ENCODE measurements around the gene FOXP1. TPM values are rescaled to one million over a fixed set of nuclear protein-coding genes. Genes with fewer than 3 reads are reported as not detected.

Gene FOXP1
- total and polyA plus RNA-seq, 2 of the 13 experiments (the other 11 are each of a cell fraction or from before 2014, with no cell fraction given): 40.4 to 59.0 TPM

- TF ChIP-seq DPF2 (CRISPR knock-in tag; IDR thresholded peaks at IDR 0.05; ENCODE audit: borderline replicate concordance, low read depth) (no peak), ZNF253 (CRISPR knock-in tag; IDR thresholded peaks at IDR 0.05; ENCODE audit: borderline replicate concordance) (no peak), TFDP1 (CRISPR knock-in tag; IDR thresholded peaks at IDR 0.05; ENCODE audit: borderline replicate concordance) (no peak), ZFP82 (CRISPR knock-in tag; IDR thresholded peaks at IDR 0.05; ENCODE audit: borderline replicate concordance) (no peak), PPARG (CRISPR knock-in tag; conservative IDR thresholded peaks at IDR 0.05) (no peak), SMC3 (IDR thresholded peaks at IDR 0.05; ENCODE audit: low read length) (peak; percentile 23; the same call in 1 of the 2 replicates), ZNF142 (CRISPR knock-in tag; IDR thresholded peaks at IDR 0.05) (no peak), ZNF644 (CRISPR knock-in tag; IDR thresholded peaks at IDR 0.05; ENCODE audit: low read depth) (no peak), KDM1A (CRISPR knock-in tag; IDR thresholded peaks at IDR 0.05) (no peak), MTA1 (CRISPR knock-in tag; IDR thresholded peaks at IDR 0.05; ENCODE audit: borderline replicate concordance) (no peak; the same call in 1 of the 2 replicates), ZBTB46 (CRISPR knock-in tag; IDR thresholded peaks at IDR 0.05; ENCODE audit: borderline replicate concordance) (no peak), POLR2G (IDR thresholded peaks at IDR 0.05; ENCODE audit: low read depth, low read length) (no peak), KMT2A (CRISPR knock-in tag; IDR thresholded peaks at IDR 0.05) (peak; percentile 52; the same call in 1 of the 2 replicates), ARID5B (CRISPR knock-in tag; IDR thresholded peaks at IDR 0.05) (peak; percentile 73), TERF1 (CRISPR knock-in tag; IDR thresholded peaks at IDR 0.05) (no peak), NFE2L2 (IDR thresholded peaks at IDR 0.05; ENCODE audit: low read length) (no peak)
These were observed 3.6 kb downstream of the FOXP1 start (continued) for GRCh38 chr3:71579935-71580406.
